GM23338 (cell line): Measurements from ENCODE around the gene LMOD1. TPM values are rescaled to one million over a fixed set of nuclear protein-coding genes. Genes with fewer than 3 reads are reported as not detected.
A peak's percentile ranks its signal among the peaks of the same experiment; 100 is the strongest.

Source experiments
- ATAC-seq: fragments of 200-7000 bp; cut with Tn5 transposase; 3 replicates; pipeline ENCODE4 v1.9.1; 2020
- DNase-seq: peaks from one replicate; pipeline ENCODE4 v3.0.0-alpha.2; 2015; ENCODE audit warnings: low spot score
- H2AFZ ChIP-seq: fragments of 200-600 bp; sonication (generic); 2 replicates; pipeline ENCODE4 v1.8.0; 2016; ENCODE audit warnings: antibody characterized with exemption, mild to moderate bottlenecking, moderate library complexity
- H3F3A ChIP-seq: fragments of 200-600 bp; sonication (generic); replicated peaks from 2 replicates; pipeline ENCODE4 v1.8.0; 2017; ENCODE audit warnings: antibody characterized with exemption, mixed run types, low read depth
- H3K27ac ChIP-seq: fragments of 200-600 bp; sonication (generic); 2 replicates; pipeline ENCODE4 v1.6.1; 2016; ENCODE audit warnings: low read depth
- H3K27me3 ChIP-seq: fragments of 200-600 bp; sonication (generic); 2 replicates; pipeline ENCODE4 v1.8.0; 2016; ENCODE audit warnings: mild to moderate bottlenecking, mixed run types, moderate library complexity; ENCODE audit not compliant: insufficient read depth
- H3K36me3 ChIP-seq: fragments of 200-600 bp; sonication (generic); 2 replicates; pipeline ENCODE4 v1.8.0; 2016; ENCODE audit warnings: mild to moderate bottlenecking; ENCODE audit not compliant: insufficient read depth
- H3K4me1 ChIP-seq: fragments of 200-600 bp; sonication (generic); 2 replicates; pipeline ENCODE4 v1.8.0; 2016; ENCODE audit warnings: mild to moderate bottlenecking, moderate library complexity; ENCODE audit not compliant: insufficient read depth
- H3K4me2 ChIP-seq: fragments of 200-600 bp; sonication (generic); 2 replicates; pipeline ENCODE4 v1.7.1; 2017; ENCODE audit warnings: mixed run types
- H3K4me3 ChIP-seq: fragments of 200-600 bp; sonication (generic); 2 replicates; pipeline ENCODE4 v1.6.1; 2016; ENCODE audit warnings: mixed run types
- H3K79me2 ChIP-seq: fragments of 200-600 bp; sonication (generic); replicated peaks from 2 replicates; pipeline ENCODE4 v1.8.0; 2017; ENCODE audit warnings: mild to moderate bottlenecking; ENCODE audit not compliant: insufficient read depth
- H3K9me2 ChIP-seq: fragments of 200-600 bp; sonication (generic); 2 replicates; pipeline ENCODE4 v1.8.0; 2017; ENCODE audit not compliant: insufficient read depth
- H4K20me1 ChIP-seq: fragments of 200-600 bp; sonication (generic); replicated peaks from 2 replicates; pipeline ENCODE4 v1.8.0; 2017; ENCODE audit warnings: mild to moderate bottlenecking; ENCODE audit not compliant: insufficient read depth
- H3K27ac Mint-ChIP-seq: 2 replicates; pipeline ENCODE4 v1.8.0; 2020; ENCODE audit warnings: inconsistent platforms, mild to moderate bottlenecking, moderate library complexity, mixed read lengths
- H3K27me3 Mint-ChIP-seq: 3 replicates; pipeline ENCODE4 v1.8.0; 2022; ENCODE audit warnings: low read depth, mild to moderate bottlenecking, moderate library complexity, mixed read lengths, inconsistent platforms; ENCODE audit not compliant: insufficient read depth, poor library complexity
- H3K36me3 Mint-ChIP-seq: 3 replicates; pipeline ENCODE4 v1.8.0; 2021; ENCODE audit warnings: low read depth, mild to moderate bottlenecking, inconsistent platforms, moderate library complexity, mixed read lengths
- H3K4me1 Mint-ChIP-seq: 3 replicates; pipeline ENCODE4 v1.8.0; 2020; ENCODE audit warnings: mild to moderate bottlenecking, inconsistent platforms, mixed read lengths
- H3K4me3 Mint-ChIP-seq: 3 replicates; pipeline ENCODE4 v1.8.0; 2021; ENCODE audit warnings: moderate library complexity, mild to moderate bottlenecking, inconsistent platforms, mixed read lengths
- H3K9me3 Mint-ChIP-seq: 3 replicates; pipeline ENCODE4 v1.8.0; 2020; ENCODE audit warnings: moderate library complexity, mild to moderate bottlenecking, inconsistent platforms, mixed read lengths
- CREB1 ChIP-seq: fragments of 250-450 bp; sonication (Bioruptor Pico); IDR thresholded peaks from 2 replicates; pipeline ENCODE4 v1.5.0; 2020; ENCODE audit warnings: low read depth, mild to moderate bottlenecking, moderate library complexity
- EZH2phosphoT487 ChIP-seq: fragments of 200-600 bp; sonication (generic); IDR thresholded peaks from one replicate; pipeline ENCODE4 v1.8.1; 2018; ENCODE audit warnings: antibody characterized with exemption; ENCODE audit not compliant: unreplicated experiment
- JUNB ChIP-seq: IDR thresholded peaks from one replicate; pipeline ENCODE4 v1.6.1; 2016; ENCODE audit warnings: antibody characterized with exemption; ENCODE audit not compliant: unreplicated experiment
- NANOG ChIP-seq: IDR thresholded peaks from 2 replicates; pipeline ENCODE4 v1.6.1; 2016; ENCODE audit warnings: antibody characterized with exemption, borderline replicate concordance
- STAT1 ChIP-seq: IDR thresholded peaks from one replicate; pipeline ENCODE4 v1.6.1; 2016; ENCODE audit warnings: antibody characterized with exemption; ENCODE audit not compliant: unreplicated experiment
- ZNF114 ChIP-seq: fragments of 250-450 bp; sonication (Bioruptor Pico); IDR thresholded peaks from 2 replicates; pipeline ENCODE4 v1.5.0; 2020; ENCODE audit warnings: mild to moderate bottlenecking, moderate library complexity
- ZNF331 ChIP-seq: fragments of 250-450 bp; sonication (Bioruptor Pico); IDR thresholded peaks from 2 replicates; pipeline ENCODE4 v1.5.0; 2020; ENCODE audit warnings: low read depth, mild to moderate bottlenecking, moderate library complexity
- polyA plus RNA-seq: library from polyadenylated mRNA; unstranded; fragments of >200 nt; fragmentation: Nextera tagmentation; extraction: Ambion mirVana; gene quantifications from 2 replicates; pipeline ENCODE4 v1.2.1, GENCODE V29; 2016
- total RNA-seq: library from RNA; depleted of rRNA; stranded (reverse); fragments of >200 nt; shearing (Covaris generic); gene quantifications from 2 replicates; pipeline ENCODE4 v1.2.3, GENCODE V29; 2014
- TF ChIP-seq, protein P1 (sequence below): fragments of 250-450 bp; sonication (Bioruptor Pico); IDR thresholded peaks from 2 replicates; pipeline ENCODE4 v1.5.0; 2020; ENCODE audit warnings: mild to moderate bottlenecking, moderate library complexity
- TF ChIP-seq, protein P2 (sequence below), 2 experiments: fragments of 200-600 bp in 1 of 2; sonication (generic) in 1 of 2; conservative IDR thresholded peaks; 2 replicates each; pipeline versions ENCODE4 v1.5.1 to v1.6.1; 2016 to 2017; ENCODE audit warnings: antibody characterized with exemption in 2 of 2, low read depth in 2 of 2, mild to moderate bottlenecking in 2 of 2, moderate library complexity in 1 of 2
- TF ChIP-seq, protein P3 (sequence below): IDR thresholded peaks from one replicate; pipeline ENCODE4 v1.6.1; 2018; ENCODE audit warnings: antibody characterized with exemption; ENCODE audit not compliant: unreplicated experiment

LMOD1 gene
- total and polyA plus RNA-seq, 2 experiments from 2014 or later = 0.74 to 1.7 TPM

GRCh38 chr1:201947697-201948008 is 1.3 kb upstream of the LMOD1 start (continued):
- TF ChIP-seq, protein P1, sequence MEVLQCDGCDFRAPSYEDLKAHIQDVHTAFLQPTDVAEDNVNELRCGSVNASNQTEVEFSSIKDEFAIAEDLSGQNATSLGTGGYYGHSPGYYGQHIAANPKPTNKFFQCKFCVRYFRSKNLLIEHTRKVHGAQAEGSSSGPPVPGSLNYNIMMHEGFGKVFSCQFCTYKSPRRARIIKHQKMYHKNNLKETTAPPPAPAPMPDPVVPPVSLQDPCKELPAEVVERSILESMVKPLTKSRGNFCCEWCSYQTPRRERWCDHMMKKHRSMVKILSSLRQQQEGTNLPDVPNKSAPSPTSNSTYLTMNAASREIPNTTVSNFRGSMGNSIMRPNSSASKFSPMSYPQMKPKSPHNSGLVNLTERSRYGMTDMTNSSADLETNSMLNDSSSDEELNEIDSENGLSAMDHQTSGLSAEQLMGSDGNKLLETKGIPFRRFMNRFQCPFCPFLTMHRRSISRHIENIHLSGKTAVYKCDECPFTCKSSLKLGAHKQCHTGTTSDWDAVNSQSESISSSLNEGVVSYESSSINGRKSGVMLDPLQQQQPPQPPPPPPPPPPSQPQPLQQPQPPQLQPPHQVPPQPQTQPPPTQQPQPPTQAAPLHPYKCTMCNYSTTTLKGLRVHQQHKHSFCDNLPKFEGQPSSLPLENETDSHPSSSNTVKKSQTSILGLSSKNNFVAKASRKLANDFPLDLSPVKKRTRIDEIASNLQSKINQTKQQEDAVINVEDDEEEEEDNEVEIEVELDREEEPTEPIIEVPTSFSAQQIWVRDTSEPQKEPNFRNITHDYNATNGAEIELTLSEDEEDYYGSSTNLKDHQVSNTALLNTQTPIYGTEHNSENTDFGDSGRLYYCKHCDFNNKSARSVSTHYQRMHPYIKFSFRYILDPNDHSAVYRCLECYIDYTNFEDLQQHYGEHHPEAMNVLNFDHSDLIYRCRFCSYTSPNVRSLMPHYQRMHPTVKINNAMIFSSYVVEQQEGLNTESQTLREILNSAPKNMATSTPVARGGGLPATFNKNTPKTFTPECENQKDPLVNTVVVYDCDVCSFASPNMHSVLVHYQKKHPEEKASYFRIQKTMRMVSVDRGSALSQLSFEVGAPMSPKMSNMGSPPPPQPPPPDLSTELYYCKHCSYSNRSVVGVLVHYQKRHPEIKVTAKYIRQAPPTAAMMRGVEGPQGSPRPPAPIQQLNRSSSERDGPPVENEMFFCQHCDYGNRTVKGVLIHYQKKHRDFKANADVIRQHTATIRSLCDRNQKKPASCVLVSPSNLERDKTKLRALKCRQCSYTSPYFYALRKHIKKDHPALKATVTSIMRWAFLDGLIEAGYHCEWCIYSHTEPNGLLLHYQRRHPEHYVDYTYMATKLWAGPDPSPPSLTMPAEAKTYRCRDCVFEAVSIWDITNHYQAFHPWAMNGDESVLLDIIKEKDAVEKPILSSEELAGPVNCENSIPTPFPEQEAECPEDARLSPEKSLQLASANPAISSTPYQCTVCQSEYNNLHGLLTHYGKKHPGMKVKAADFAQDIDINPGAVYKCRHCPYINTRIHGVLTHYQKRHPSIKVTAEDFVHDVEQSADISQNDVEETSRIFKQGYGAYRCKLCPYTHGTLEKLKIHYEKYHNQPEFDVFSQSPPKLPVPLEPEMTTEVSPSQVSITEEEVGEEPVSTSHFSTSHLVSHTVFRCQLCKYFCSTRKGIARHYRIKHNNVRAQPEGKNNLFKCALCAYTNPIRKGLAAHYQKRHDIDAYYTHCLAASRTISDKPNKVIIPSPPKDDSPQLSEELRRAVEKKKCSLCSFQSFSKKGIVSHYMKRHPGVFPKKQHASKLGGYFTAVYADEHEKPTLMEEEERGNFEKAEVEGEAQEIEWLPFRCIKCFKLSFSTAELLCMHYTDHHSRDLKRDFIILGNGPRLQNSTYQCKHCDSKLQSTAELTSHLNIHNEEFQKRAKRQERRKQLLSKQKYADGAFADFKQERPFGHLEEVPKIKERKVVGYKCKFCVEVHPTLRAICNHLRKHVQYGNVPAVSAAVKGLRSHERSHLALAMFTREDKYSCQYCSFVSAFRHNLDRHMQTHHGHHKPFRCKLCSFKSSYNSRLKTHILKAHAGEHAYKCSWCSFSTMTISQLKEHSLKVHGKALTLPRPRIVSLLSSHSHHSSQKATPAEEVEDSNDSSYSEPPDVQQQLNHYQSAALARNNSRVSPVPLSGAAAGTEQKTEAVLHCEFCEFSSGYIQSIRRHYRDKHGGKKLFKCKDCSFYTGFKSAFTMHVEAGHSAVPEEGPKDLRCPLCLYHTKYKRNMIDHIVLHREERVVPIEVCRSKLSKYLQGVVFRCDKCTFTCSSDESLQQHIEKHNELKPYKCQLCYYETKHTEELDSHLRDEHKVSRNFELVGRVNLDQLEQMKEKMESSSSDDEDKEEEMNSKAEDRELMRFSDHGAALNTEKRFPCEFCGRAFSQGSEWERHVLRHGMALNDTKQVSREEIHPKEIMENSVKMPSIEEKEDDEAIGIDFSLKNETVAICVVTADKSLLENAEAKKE (CRISPR knock-in tag) = no peak
- TF ChIP-seq CREB1 (CRISPR knock-in tag) (no peak), ZNF331 (CRISPR knock-in tag) (no peak), EZH2phosphoT487 (no peak)

GRCh38 chr1:201945863-201946223 is 505 bp downstream of the LMOD1 start:
- no peak for DNase-seq
- no peaks in the 10 kb centered on the region for H3K36me3 ChIP-seq
- H3K27me3 Mint-ChIP-seq = peaks cover 22% of the 10 kb centered on the region
- H3K4me1 Mint-ChIP-seq = peaks cover 35% of the 10 kb centered on the region
- H3F3A ChIP-seq = peaks cover 6% of the 10 kb centered on the region; the same call in 1 of the 2 replicates
- no peaks in the 10 kb centered on the region for H3K9me2 ChIP-seq
- peak overlapping the region; percentile 55 for H3K4me3 ChIP-seq
- H3K27me3 ChIP-seq = peaks cover 18% of the 10 kb centered on the region
- ATAC-seq = no peak
- H3K4me3 Mint-ChIP-seq = peak overlapping the region; percentile 84
- H3K4me1 ChIP-seq = peaks cover 4% of the 10 kb centered on the region; the same call in 1 of the 2 replicates
- peak overlapping the region; percentile 87 for H3K4me2 ChIP-seq
- no peak overlapping the region for H3K27ac Mint-ChIP-seq
- H3K36me3 Mint-ChIP-seq = no peaks in the 10 kb centered on the region
- H4K20me1 ChIP-seq = no peaks in the 10 kb centered on the region
- H3K9me3 Mint-ChIP-seq = no peaks in the 10 kb centered on the region
- H3K27ac ChIP-seq = no peak overlapping the region
- peak overlapping the region; percentile 93 for H2AFZ ChIP-seq
- H3K79me2 ChIP-seq = no peaks in the 10 kb centered on the region
- no peak for TF ChIP-seq EZH2phosphoT487
- TF ChIP-seq STAT1 = no peak
- TF ChIP-seq ZNF114 (CRISPR knock-in tag) = no peak
- no peak for TF ChIP-seq ZNF331 (CRISPR knock-in tag)
- TF ChIP-seq, protein P2, sequence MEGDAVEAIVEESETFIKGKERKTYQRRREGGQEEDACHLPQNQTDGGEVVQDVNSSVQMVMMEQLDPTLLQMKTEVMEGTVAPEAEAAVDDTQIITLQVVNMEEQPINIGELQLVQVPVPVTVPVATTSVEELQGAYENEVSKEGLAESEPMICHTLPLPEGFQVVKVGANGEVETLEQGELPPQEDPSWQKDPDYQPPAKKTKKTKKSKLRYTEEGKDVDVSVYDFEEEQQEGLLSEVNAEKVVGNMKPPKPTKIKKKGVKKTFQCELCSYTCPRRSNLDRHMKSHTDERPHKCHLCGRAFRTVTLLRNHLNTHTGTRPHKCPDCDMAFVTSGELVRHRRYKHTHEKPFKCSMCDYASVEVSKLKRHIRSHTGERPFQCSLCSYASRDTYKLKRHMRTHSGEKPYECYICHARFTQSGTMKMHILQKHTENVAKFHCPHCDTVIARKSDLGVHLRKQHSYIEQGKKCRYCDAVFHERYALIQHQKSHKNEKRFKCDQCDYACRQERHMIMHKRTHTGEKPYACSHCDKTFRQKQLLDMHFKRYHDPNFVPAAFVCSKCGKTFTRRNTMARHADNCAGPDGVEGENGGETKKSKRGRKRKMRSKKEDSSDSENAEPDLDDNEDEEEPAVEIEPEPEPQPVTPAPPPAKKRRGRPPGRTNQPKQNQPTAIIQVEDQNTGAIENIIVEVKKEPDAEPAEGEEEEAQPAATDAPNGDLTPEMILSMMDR (conservative IDR thresholded peaks at IDR 0.05; ENCODE audit: low read depth in 2 of 2) = no peak
- TF ChIP-seq NANOG = no peak
- TF ChIP-seq JUNB = no peak
- TF ChIP-seq, protein P3, sequence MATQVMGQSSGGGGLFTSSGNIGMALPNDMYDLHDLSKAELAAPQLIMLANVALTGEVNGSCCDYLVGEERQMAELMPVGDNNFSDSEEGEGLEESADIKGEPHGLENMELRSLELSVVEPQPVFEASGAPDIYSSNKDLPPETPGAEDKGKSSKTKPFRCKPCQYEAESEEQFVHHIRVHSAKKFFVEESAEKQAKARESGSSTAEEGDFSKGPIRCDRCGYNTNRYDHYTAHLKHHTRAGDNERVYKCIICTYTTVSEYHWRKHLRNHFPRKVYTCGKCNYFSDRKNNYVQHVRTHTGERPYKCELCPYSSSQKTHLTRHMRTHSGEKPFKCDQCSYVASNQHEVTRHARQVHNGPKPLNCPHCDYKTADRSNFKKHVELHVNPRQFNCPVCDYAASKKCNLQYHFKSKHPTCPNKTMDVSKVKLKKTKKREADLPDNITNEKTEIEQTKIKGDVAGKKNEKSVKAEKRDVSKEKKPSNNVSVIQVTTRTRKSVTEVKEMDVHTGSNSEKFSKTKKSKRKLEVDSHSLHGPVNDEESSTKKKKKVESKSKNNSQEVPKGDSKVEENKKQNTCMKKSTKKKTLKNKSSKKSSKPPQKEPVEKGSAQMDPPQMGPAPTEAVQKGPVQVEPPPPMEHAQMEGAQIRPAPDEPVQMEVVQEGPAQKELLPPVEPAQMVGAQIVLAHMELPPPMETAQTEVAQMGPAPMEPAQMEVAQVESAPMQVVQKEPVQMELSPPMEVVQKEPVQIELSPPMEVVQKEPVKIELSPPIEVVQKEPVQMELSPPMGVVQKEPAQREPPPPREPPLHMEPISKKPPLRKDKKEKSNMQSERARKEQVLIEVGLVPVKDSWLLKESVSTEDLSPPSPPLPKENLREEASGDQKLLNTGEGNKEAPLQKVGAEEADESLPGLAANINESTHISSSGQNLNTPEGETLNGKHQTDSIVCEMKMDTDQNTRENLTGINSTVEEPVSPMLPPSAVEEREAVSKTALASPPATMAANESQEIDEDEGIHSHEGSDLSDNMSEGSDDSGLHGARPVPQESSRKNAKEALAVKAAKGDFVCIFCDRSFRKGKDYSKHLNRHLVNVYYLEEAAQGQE = no peak
- no peak for TF ChIP-seq CREB1 (CRISPR knock-in tag)
